ENCODE measurements around the gene ATG4B. TPM values are rescaled to one million over a fixed set of nuclear protein-coding genes. Genes with fewer than 3 reads are reported as not detected.

Gene ATG4B
- total RNA-seq, 2 experiments from 2014 or later = 71.8 to 80.1 TPM

- Mint-ChIP-seq H3K27ac (no peak overlapping the region), H3K9me3 (ENCODE audit: low read depth) (no peaks in the 10 kb centered on the region), H3K4me1 (peaks cover 27% of the 10 kb centered on the region), H3K4me3 (no peak overlapping the region), H3K36me3 (ENCODE audit: low read depth) (peaks cover 3% of the 10 kb centered on the region), H3K27me3 (no peaks in the 10 kb centered on the region)
- intact Hi-C loops (cut with DNase I, micrococcal nuclease) = no loop called here
- DNase-seq (no peak), ATAC-seq (no peak)
- ChIA-PET POLR2A (interaction anchor here (0.6 kb wide), 1 partner anchor 52 kb away, joined by 3 read pairs; no protein-coding TSS in a partner anchor), CTCF (interaction anchor here (1.1 kb wide), 1 partner anchor 88 kb away, joined by 3 read pairs; no protein-coding TSS in a partner anchor)
Measured at GRCh38 chr2:241645056-241645914, 7.8 kb downstream of the ATG4B start.

- DNase-seq = no peak
- intact Hi-C loops (cut with DNase I, micrococcal nuclease) = no loop called here
- H3K4me1 Mint-ChIP-seq = peaks cover 19% of the 10 kb centered on the region
- no peak for ATAC-seq
- no peaks in the 10 kb centered on the region for H3K27me3 Mint-ChIP-seq
- H3K4me3 Mint-ChIP-seq = no peak overlapping the region
- ChIA-PET CTCF (interaction anchor here (0.5 to 1.1 kb wide), 2 partner anchors 88 to 231 kb away, joined by 3 read pairs; no protein-coding TSS in a partner anchor), POLR2A (interaction anchor here (0.6 kb wide), 1 partner anchor 53 kb away, joined by 3 read pairs; no protein-coding TSS in a partner anchor)
- H3K27ac Mint-ChIP-seq = no peak overlapping the region
- H3K9me3 Mint-ChIP-seq (ENCODE audit: low read depth) = no peaks in the 10 kb centered on the region
- H3K36me3 Mint-ChIP-seq (ENCODE audit: low read depth) = peaks cover 2% of the 10 kb centered on the region
Measured at GRCh38 chr2:241645915-241646645, 8.6 kb downstream of the ATG4B start.

GRCh38 chr2:241648453-241648852 is 11.0 kb downstream of the ATG4B start:
- Mint-ChIP-seq H3K27me3 (no peaks in the 10 kb centered on the region), H3K4me3 (no peak overlapping the region), H3K9me3 (ENCODE audit: low read depth) (no peaks in the 10 kb centered on the region), H3K36me3 (ENCODE audit: low read depth) (peaks cover 12% of the 10 kb centered on the region), H3K27ac (no peak overlapping the region), H3K4me1 (peaks cover 9% of the 10 kb centered on the region)
- ATAC-seq = no peak
- no peak for DNase-seq
- POLR2A ChIA-PET = no interaction called here
- CTCF ChIA-PET = interaction anchor here (0.6 kb wide), 1 partner anchor 44 kb away, joined by 3 read pairs; no protein-coding TSS in a partner anchor
- intact Hi-C loops (cut with DNase I, micrococcal nuclease) = no loop called here

GRCh38 chr2:241649404-241649803 is 11.9 kb downstream of the ATG4B start:
- intact Hi-C loops (cut with DNase I, micrococcal nuclease) = no loop called here
- peak overlapping the region; percentile 47 for H3K27ac Mint-ChIP-seq

GRCh38 chr2:241649927-241650326 is 12.4 kb downstream of the ATG4B start:
- H3K4me1 Mint-ChIP-seq = peaks cover 9% of the 10 kb centered on the region
- intact Hi-C loops (cut with DNase I, micrococcal nuclease) = no loop called here
- ChIA-PET CTCF (interaction anchor here (0.6 kb wide), 1 partner anchor 95 kb away, joined by 3 read pairs; no protein-coding TSS in a partner anchor), POLR2A (no interaction called here)
- no peak overlapping the region for H3K27ac Mint-ChIP-seq
- H3K4me3 Mint-ChIP-seq = no peak overlapping the region
- DNase-seq (no peak), ATAC-seq (no peak)
- peaks cover 15% of the 10 kb centered on the region for H3K36me3 Mint-ChIP-seq (ENCODE audit: low read depth)
- no peaks in the 10 kb centered on the region for H3K9me3 Mint-ChIP-seq (ENCODE audit: low read depth)
- H3K27me3 Mint-ChIP-seq = no peaks in the 10 kb centered on the region

More at GRCh38 chr2:241649404-241649803, 11.9 kb downstream of the ATG4B start:
- Mint-ChIP-seq H3K4me1 (peaks cover 9% of the 10 kb centered on the region), H3K36me3 (ENCODE audit: low read depth) (peaks cover 12% of the 10 kb centered on the region), H3K9me3 (ENCODE audit: low read depth) (no peaks in the 10 kb centered on the region), H3K4me3 (no peak overlapping the region), H3K27me3 (no peaks in the 10 kb centered on the region)
- ATAC-seq = no peak
- no peak for DNase-seq
- ChIA-PET CTCF (interaction anchor here (0.6 kb wide), 1 partner anchor 94 kb away, joined by 3 read pairs; no protein-coding TSS in a partner anchor), POLR2A (no interaction called here)

- peaks cover 22% of the 10 kb centered on the region for H3K36me3 Mint-ChIP-seq (ENCODE audit: low read depth)
- no peaks in the 10 kb centered on the region for H3K27me3 Mint-ChIP-seq
- no peaks in the 10 kb centered on the region for H3K9me3 Mint-ChIP-seq (ENCODE audit: low read depth)
- H3K4me1 Mint-ChIP-seq = peaks cover 5% of the 10 kb centered on the region
- DNase-seq (no peak), ATAC-seq (no peak)
- H3K4me3 Mint-ChIP-seq = no peak overlapping the region
- POLR2A ChIA-PET = no interaction called here
- intact Hi-C loops (cut with DNase I, micrococcal nuclease) = no loop called here
- CTCF ChIA-PET = no interaction called here
- H3K27ac Mint-ChIP-seq = no peak overlapping the region
Measured at GRCh38 chr2:241652142-241652541, 14.6 kb downstream of the ATG4B start.

GRCh38 chr2:241652722-241653121 is 15.2 kb downstream of the ATG4B start:
- Mint-ChIP-seq H3K9me3 (ENCODE audit: low read depth) (no peaks in the 10 kb centered on the region), H3K4me3 (no peak overlapping the region), H3K27ac (no peak overlapping the region), H3K27me3 (no peaks in the 10 kb centered on the region), H3K4me1 (peaks cover 5% of the 10 kb centered on the region), H3K36me3 (ENCODE audit: low read depth) (peaks cover 22% of the 10 kb centered on the region)
- intact Hi-C loops (cut with DNase I, micrococcal nuclease) = no loop called here
- ATAC-seq (no peak), DNase-seq (no peak)
- ChIA-PET POLR2A (no interaction called here), CTCF (no interaction called here)

GRCh38 chr2:241653210-241653750 is 15.8 kb downstream of the ATG4B start:
- intact Hi-C loops (cut with DNase I, micrococcal nuclease) = no loop called here
- no peak for DNase-seq
- ATAC-seq = no peak
- CTCF ChIA-PET = no interaction called here
- Mint-ChIP-seq H3K27me3 (no peaks in the 10 kb centered on the region), H3K27ac (no peak overlapping the region), H3K4me3 (no peak overlapping the region), H3K36me3 (ENCODE audit: low read depth) (peaks cover 22% of the 10 kb centered on the region), H3K9me3 (ENCODE audit: low read depth) (no peaks in the 10 kb centered on the region), H3K4me1 (peaks cover 5% of the 10 kb centered on the region)
- POLR2A ChIA-PET = no interaction called here

- no peak for ATAC-seq
- Mint-ChIP-seq H3K36me3 (ENCODE audit: low read depth) (peaks cover 25% of the 10 kb centered on the region), H3K9me3 (ENCODE audit: low read depth) (no peaks in the 10 kb centered on the region), H3K27ac (no peak overlapping the region), H3K4me3 (no peak overlapping the region), H3K4me1 (no peaks in the 10 kb centered on the region), H3K27me3 (no peaks in the 10 kb centered on the region)
- intact Hi-C loops (cut with DNase I, micrococcal nuclease) = no loop called here
- DNase-seq = no peak
- ChIA-PET CTCF (no interaction called here), POLR2A (interaction anchor here (0.7 kb wide), 1 partner anchor 138 kb away, joined by 5 read pairs; no protein-coding TSS in a partner anchor)
Measured at GRCh38 chr2:241654551-241654950, 17.1 kb downstream of the ATG4B start.

GRCh38 chr2:241655516-241656189 is 18.2 kb downstream of the ATG4B start:
- ATAC-seq (no peak), DNase-seq (no peak)
- intact Hi-C loops (cut with DNase I, micrococcal nuclease) = no loop called here
- Mint-ChIP-seq H3K27ac (no peak overlapping the region), H3K9me3 (ENCODE audit: low read depth) (no peaks in the 10 kb centered on the region), H3K36me3 (ENCODE audit: low read depth) (peaks cover 31% of the 10 kb centered on the region), H3K4me1 (no peaks in the 10 kb centered on the region), H3K27me3 (no peaks in the 10 kb centered on the region), H3K4me3 (no peak overlapping the region)
- ChIA-PET POLR2A (no interaction called here), CTCF (interaction anchor here (0.5 kb wide), 1 partner anchor 441 kb away, joined by 3 read pairs; no protein-coding TSS in a partner anchor)

GRCh38 chr2:241656190-241656741 is 18.8 kb downstream of the ATG4B start:
- Mint-ChIP-seq H3K27ac (no peak overlapping the region), H3K4me3 (no peak overlapping the region), H3K27me3 (no peaks in the 10 kb centered on the region), H3K9me3 (ENCODE audit: low read depth) (no peaks in the 10 kb centered on the region), H3K36me3 (ENCODE audit: low read depth) (peaks cover 31% of the 10 kb centered on the region), H3K4me1 (no peaks in the 10 kb centered on the region)
- ChIA-PET CTCF (interaction anchor here (0.5 kb wide), 1 partner anchor 442 kb away, joined by 3 read pairs; no protein-coding TSS in a partner anchor), POLR2A (interaction anchor here (0.7 kb wide), 1 partner anchor 45 kb away, joined by 3 read pairs; no protein-coding TSS in a partner anchor)
- ATAC-seq (no peak), DNase-seq (no peak)
- intact Hi-C loops (cut with DNase I, micrococcal nuclease) = no loop called here
